ENCODE measurements around the gene SELENOW.
"Not testable (repeated sequence)": the region's sequence is repeated elsewhere in the genome, so short reads cannot be mapped to it uniquely, and the experiment has no call there.

SELENOW gene

DNA sequence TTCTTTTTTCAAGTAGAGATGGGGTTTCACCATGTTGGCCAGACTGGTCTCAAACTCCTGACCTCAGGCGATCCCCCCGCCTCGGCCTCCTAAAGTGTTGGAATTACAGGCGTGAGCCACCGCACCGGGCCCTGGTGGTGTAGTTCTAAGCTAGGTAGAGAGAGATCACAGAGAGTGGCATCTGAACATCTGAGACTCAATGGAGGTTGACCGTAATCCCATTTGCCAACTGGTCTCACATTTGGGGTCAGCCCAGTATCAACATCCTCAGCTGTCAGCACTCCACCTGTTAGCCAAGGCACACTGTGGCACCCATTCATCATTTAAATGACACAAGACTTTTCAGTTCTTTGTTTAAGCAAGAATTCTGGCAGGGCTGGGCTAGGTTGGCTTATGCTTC, 8.1 kb downstream of the SELENOW start:
- no peak for DNase-seq (ENCODE audit: low spot score)

DNA sequence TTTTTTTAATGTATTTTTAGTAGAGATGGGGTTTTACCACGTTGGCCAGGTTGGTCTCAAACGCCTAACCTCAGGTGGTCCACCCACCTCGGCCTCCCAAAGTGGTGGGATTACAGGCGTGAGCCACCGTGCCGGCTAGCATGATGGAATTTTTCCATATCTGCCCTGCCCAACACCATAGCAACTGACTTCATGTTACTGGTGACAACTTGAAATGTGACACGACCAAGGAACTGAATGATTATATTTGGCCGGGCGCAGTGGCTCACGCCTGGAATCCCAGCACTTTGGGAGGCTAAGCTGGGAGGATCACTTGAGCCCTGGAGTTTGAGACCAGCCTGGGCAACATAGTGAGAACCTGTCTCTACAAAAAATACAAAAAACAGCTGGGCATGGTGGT, 8.8 kb downstream of the SELENOW start:
- not testable (repeated sequence) for DNase-seq (ENCODE audit: low spot score)

DNA sequence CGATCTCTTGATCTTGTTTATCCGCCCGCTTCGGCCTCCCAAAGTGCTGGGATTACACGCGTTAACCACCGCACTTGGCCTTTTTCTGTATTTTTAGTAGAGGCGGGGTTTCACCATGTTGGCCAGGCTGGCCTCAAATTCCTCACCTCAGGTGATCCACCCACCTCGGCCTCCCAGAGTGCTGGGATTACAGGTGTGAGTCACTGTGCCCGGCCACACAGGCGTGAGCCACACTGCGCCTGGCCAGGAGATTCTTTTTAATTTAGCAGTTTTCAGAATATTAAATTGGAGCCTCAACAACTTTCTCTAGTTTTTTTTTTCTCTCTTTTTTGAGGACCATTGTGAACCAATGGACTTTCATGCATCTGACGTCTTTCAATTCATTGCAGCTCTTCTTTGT, 11.3 kb downstream of the SELENOW start:
- DNase-seq (ENCODE audit: low spot score), result not testable (repeated sequence)

DNA sequence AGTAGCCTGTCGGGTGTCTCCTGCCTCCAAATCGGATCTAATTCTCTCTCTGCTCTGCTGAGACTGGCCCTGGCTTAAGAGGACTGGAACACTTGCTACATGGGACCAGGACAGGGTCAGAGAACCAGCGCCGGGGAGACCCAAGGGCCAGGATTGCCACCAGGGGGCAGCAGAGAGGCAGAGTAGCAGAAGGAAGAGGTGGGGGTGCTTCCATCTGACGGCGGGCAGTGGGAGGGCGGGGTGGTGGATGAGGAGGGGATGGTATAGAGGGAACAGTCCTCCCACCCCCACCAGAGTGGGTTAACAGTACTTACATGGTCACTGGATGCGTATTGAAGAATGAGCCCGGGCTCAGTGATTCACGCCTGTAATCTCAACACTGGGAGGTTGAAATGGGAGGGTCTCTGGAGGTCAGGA, 11.9 kb downstream of the SELENOW start:
- peak; percentile 90 for DNase-seq (ENCODE audit: low spot score)

DNA sequence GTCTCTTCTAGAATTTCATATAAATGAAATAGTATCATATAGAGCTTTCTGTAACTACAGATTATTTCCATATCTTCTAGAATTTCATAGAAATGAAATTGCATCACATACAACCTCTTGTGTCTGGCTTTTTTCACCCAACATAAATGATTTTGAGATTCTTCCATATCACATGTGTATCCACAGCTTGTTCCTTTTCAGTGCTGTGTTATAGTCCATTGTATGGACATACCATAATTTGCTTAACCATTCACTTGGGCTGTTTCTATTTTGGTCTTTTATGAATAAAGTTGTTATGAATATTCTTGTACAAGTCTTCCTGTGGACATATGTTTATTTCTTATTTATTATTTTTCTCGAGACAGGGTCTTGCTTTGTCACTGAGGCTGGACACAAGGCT, 14.1 kb downstream of the SELENOW start:
- DNase-seq (ENCODE audit: low spot score), result no peak

DNA sequence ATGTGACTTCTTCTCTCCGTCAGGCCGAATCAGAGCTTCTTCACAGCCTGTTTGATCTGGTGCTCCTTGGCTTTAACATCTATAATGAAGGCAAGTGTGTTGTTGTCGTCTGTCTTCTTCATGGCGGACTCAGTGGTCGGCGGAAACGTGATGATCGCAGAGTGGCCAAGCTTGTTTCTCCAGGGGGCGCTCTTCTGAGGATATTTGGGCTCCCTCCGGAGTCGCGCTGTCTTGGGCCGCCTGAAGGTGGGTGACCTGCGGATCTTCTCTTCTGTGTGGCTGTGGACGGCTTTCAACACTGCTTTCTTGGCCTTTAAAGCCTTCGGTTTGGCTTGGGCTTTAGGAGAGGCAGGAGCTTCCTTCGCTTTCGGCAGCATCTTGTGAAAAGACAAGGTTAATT, 16.0 kb downstream of the SELENOW start:
- no peak for DNase-seq (ENCODE audit: low spot score)

DNA sequence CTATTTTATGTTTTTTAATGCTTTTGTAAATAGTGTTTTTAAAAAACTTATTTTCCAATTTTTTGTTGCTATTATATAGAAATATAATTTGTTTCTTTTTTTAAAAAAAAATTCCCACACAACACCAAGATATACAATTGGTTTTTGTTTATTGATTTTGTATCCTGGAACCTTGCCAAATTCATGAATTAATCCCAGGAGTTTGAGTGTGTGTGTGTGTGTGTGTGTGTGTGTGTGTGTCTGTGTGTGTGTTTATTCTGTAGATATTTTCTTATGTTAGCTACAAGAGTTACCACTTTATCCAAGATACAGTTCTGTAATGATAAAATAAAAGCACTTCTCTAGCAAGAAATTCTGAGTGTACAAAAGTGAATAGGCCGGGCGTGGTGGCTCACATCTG, 18.3 kb downstream of the SELENOW start:
- no peak for DNase-seq (ENCODE audit: low spot score)

DNA sequence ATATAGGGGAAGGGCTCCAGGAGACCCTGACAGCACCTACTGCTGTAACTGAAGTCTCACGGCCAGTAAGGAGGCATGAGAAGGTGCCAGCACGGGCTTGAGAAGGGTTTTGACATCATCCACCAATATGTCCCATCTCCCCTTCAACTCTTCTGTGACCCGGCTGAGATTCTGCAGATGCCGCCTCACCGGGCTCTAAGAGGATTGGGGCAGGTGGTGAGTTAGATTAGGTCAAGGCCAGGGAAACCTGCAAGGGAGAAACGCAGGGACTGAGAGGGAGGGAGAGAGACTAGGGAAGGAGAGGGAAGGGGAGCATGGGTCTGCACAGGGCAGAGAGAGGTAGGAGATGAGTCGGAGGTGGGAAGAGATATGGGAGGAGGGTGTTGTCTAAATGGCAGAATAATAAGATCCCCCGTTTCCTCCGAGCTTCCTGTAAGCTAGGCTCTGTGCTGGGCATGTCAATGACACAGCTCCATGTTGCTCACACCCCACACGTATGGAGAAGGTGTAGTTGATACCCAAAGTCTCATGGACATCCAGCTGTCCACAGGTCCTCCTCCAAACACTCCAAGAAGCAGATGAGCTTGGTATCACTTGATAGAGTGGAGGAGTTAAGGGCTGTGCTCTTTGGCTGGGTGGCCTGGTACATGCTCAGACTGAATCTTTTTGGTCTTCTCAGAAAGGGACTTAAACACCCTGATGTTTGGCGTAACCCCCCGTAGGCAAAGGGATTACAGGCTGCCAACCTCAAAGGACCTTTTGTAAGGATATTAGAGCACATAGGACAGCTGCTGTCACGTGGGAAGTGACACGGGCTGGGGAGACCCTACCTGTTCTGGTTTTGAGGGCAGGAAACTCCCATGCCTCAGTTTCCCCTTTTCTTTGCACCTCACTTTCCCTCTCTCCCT, 19.7 kb downstream of the SELENOW start:
- peak; percentile 80 for DNase-seq (ENCODE audit: low spot score)

DNA sequence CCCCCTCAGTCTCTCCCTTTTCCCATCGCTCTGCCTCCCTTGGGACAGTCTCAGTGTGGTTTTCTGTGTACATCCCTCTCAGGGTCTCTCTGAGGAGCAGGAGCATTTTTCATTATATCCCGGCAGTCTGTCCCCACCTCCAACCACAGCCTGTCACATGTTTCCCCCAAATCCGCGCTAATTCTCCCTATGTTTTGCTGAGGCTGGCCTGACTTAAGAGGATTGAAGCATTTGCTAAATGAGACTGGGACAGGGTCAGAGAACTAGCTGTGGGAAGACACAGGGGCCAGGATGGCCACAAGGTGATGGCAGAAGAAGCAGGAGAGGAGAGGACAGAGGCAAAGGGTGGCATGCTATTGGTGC, 20.4 kb downstream of the SELENOW start:
- peak; percentile 86 for DNase-seq (ENCODE audit: low spot score)

DNA sequence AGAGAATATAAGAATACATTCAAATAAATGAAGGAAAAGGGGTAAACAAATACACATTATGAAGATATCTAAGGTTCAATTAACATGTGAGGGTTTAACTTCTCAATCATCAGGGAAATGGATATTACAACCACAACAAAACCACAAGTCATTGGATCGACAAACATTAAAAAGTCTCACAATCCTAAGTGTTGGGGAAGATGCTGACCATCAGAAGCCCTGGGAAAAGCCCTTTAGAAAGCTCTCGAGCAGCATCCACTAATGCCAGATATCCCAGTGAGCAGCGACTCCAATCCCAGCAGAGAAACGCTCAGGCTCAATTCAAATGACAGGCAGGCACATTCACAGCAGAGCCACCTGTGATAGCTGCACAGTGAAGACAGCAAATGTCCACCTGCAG, 22.8 kb downstream of the SELENOW start:
- no peak for DNase-seq (ENCODE audit: low spot score)

DNA sequence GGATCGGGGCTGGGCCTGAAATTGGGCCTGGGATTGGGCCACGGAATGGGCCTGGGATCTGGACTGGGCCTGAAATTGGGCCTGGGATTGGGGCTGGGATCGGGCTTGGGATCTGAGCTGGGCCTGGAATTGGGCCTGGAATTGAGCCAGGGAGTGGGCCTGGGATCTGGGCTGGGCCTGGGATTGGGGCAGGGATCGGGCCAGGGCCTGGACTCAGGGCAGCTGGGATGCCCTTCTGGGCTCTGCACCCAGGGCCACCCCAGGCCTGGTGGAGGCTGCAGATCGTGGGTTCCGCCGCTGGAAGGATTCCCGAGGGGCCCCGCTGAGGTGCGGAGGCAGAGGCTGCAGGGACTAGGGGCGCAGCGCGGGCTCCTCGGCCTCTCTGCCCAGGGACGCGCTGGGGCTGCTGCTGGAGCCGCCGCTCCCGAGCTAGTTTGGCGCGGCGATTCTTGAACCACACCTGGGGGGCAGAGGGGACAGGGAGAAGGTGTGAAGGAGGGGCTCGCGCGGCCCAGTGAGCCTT, 24.1 kb downstream of the SELENOW start:
- no peak for DNase-seq (ENCODE audit: low spot score)

DNA sequence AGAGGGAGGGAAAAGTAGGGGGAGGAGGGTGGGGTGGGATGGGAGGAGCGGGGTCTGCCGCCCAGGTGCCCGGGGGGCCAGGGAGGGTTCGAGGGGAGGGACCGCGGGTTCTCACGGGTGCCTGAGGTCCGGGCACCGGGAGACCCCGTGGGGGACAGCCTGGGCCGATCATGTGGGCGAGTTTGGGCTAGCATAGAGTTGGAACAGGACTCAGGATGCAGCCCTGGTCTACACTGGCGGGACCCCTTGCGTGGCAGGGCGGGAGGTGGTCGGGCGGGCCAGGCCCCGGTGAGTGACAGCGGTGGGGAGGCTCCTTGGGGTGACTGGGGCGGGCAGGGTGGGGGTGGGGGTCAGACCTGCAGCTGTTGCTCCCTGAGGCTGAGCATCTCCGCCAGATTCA, 24.6 kb downstream of the SELENOW start:
- DNase-seq (ENCODE audit: low spot score), result not testable (repeated sequence)

DNA sequence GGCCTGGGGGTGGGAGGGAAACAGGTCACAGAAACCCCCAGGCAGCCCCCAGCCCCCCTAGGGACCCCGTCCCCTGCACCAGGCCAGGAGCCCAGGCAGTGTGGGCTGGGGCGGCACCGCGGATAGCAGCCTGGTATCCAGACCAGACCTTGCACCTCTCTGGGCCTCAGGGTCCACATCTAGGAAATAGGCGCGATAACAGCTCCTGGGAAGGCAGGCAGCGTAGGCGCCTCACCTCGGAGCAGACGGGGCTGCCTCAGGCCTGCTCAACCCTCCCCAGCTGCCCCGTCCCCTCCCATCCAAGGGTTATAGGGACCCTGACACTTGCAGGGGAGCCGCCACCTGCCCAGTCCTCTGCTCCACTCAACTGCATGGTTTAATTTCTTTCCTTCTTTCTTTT, 25.2 kb downstream of the SELENOW start:
- DNase-seq (ENCODE audit: low spot score), result not testable (repeated sequence)

DNA sequence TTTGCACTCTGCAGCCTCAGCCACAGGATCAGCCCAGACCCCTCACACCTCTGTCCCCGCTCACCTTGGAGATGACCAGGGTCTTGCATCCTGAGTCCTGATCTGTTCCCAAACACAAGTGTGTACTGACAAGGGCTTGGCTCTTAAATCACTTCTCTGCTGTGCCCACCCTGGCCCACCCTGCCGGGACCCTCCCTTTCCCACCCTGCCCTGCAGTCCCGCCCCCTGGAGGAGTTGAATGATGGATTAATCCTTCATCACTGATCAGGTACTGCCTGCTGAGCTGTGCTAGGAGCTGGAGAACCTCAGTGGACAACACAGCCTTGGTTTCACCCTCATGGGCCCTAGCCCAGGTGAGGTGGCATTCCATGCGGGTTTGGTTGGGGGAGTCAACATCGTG, 25.9 kb downstream of the SELENOW start, which contains the start of gene TPRX1:
Gene TPRX1 (minus strand): TSS at position 101 of the 400 bp plus-strand sequence. CDS start 12 bp downstream, at position 89.
- not testable (repeated sequence) for DNase-seq (ENCODE audit: low spot score)

DNA sequence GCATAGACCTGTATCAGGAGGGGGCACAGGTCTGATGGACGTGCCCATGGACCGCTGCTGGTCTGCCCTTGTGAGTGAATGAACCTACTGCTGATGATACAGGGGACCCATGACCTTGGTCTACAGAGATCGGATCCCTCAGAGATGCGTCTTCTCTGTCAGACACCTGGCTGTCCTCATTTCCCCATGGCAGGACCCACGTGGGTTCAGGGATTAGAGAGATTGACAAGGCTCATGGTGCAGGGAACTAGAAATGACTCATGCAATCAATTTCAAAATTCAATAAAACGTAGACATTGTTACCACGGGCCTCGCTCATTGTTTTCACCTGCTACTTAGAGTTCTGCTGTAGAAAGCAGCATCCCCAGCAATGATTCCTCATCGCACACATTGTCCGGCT, 26.8 kb downstream of the SELENOW start:
- DNase-seq (ENCODE audit: low spot score), result no peak

DNA sequence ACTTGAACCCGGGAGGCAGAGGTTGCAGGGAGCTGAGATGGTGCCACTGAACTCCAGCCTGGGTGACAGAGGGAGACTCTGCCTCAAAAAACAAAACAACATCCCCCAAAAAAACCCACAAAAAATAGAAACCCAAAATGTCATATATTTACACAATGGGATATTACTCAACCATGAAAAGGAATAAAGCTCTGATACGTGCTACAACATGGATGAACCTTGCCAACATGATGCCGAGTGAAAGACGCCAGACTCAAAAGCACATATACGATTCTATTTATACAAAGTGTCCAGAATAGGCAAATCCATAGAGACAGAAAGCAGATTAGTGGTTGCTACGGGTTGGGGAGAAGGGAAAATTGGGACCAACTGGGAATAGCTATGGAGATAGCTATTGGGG, 27.9 kb downstream of the SELENOW start:
- no peak for DNase-seq (ENCODE audit: low spot score)

DNA sequence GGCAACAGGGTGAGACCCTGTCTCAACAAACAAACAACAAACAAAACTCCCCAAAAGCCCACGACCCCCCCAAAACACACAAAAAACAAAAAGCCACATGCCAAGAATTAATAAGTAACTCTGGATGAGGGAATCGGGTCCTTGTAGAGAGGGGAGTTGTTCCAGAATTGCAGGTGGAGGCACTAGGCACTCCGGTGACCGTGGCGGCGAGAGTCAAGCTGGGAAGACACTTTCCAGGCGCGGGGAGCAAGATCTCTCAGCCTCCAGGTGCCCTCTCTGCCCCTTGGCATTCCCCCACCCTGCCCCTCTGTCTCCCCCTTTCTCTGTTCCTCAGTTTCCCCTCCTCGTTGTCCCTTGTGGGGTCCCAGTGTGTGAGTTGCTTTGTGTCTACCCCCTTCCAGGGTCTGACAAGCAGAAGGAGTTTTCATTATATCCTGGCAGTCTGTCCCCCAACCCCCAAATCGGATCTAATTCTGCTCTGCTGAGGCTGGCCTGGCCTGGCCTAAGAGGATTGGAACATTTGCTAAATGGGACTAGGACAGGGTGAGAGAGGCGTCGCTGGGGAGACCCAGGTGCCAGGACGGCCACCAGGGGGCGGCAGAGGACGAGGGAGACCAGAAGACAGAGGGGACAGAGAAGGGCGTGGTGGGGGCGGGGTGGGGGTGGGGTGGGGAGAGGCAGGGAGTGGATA, 34.9 kb downstream of the SELENOW start:
- peak; percentile 90 for DNase-seq (ENCODE audit: low spot score)

DNA sequence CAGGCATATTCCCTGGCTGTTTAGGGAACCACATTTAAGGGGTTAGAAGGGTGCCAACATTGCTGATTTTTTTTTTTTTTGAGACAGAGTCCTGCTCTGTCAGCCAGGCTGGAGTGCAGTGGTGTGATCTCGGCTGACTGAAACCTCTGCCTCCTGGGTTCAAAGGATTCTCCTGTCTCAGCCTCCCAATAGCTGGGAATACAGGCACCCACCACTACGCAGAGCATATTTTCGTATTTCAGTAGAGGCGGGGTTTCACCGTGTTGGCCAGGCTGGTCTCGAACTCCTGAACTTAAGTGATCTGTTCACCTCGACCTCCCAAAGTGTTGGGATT, 35.5 kb downstream of the SELENOW start:
- no peak for DNase-seq (ENCODE audit: low spot score)

DNA sequence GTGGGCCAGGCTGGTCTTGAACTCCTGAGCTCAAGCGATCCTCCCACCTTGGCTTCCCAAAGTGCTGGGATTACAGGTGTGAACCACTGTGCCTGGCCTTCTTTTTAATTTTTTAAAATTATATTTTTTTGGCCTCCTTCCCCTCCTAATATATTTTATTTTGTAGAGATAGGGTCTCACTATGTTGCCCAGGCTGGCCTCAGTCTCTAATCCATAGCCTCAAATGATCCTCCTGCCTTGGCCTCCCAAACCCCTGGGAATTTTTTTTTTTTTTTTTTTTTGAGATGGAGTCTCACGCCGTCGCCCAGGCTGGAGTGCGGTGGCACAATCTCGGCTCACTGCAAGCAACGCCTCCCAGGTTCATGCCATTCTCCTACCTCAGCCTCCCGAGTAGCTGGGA, 37.8 kb downstream of the SELENOW start:
- DNase-seq (ENCODE audit: low spot score), result not testable (repeated sequence)

DNA sequence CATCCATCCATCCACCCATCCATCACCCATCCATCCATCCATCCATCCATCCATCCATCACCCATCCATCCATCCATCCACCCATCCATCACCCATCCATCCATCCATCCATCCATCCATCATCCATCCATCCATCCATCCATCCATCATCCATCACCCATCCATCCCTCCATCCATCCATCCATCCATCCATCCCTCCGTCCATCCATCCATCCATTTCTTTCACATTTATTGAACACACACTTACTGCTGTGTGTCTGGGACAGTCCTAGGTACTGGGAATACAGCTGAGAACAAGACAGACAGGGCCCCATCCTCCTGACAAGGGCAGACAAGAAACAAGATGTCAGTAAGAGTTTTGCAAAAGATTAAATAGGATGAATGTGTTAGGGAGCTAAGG, 39.7 kb downstream of the SELENOW start:
- not testable (repeated sequence) for DNase-seq (ENCODE audit: low spot score)

DNA sequence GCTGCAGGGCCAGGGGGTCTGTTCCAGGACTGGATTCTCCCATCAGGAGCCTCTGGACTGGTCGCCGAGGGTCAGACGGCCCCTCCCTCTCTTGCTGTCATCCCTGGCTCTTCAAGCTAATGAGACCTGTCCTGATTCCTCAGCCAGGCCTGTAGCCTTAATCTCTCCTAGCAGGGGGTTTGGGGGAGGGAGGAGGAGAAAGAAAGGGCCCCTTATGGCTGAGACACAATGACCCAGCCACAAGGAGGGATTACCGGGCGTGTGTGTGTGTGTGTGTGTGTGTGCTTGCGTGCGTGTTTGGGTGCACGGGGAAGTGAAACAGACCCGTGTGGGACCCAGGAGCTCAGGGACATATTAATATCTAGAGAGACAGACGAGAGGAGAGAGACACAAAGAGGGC, 41.4 kb downstream of the SELENOW start:
- peak; percentile 67 for DNase-seq (ENCODE audit: low spot score)

DNA sequence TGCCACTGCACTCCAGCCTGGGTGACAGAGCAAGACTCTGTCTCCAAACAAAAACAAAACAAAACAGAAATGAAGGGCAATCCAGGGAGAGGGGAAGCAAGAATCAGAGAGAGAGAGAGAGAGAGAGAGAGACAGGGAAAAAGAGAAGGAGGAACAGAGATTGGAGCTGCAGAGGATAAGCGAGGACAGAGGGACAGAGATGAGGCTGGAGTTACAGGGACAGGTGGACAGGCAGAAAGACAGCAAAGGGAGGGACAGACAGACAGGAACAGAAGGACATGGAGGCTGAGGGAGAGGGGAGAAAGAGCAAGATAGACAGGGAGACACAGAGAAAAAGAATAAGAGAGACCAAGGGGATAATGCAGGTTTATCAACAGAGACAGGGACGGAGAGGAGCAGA, 41.9 kb downstream of the SELENOW start:
- no peak for DNase-seq (ENCODE audit: low spot score)

DNA sequence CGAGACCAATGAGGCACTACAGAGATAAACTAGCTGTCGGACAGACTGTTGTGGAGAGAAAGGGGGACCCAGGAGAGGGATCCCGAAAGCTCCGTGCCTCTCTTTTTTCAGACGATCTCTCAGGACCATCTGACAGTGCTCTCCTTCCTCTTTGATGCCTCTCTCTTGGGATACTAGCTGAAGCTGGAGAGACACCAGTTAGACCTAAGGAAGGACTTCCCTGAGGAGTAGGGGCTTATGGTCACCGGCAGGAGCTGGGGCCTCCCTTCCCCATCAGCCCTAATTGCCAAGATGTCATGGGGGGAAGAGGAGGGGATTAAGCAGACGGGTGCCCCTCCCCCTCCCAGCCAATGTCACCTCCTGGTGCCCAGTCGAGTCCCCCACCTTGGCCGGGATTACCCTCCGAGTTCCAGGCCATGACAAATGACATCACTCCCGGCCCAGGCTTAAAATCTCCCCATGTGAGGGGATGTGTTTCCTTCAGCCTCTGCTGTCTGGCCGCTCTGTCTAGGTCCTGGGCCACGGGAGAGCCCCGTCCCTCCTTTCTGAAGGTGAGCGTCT, 43.0 kb downstream of the SELENOW start, which contains the start of gene CRX:
Gene CRX (plus strand): TSS at position 478 of the 561 bp plus-strand sequence. CDS start 12,507 bp downstream, outside the sequence.
- DNase-seq (ENCODE audit: low spot score), result peak; percentile 69

Measured in D341Med (cell line).